HFFc6 (cell line): ENCODE results near the gene ECE1. TPM values are rescaled to one million over a fixed set of nuclear protein-coding genes. Genes with fewer than 3 reads are reported as not detected.

Experiments used
- DNase-seq: peaks from one replicate; pipeline ENCODE4 v3.0.0-alpha.2; 2018
- H3K27ac Mint-ChIP-seq: 2 replicates; pipeline ENCODE4 v1.8.0; 2020; ENCODE audit warnings: mild to moderate bottlenecking, mixed read lengths
- H3K27me3 Mint-ChIP-seq: 2 replicates; pipeline ENCODE4 v1.8.0; 2021; ENCODE audit warnings: mild to moderate bottlenecking, moderate library complexity, mixed read lengths; ENCODE audit not compliant: insufficient read depth
- H3K36me3 Mint-ChIP-seq: 2 replicates; pipeline ENCODE4 v1.8.0; 2021; ENCODE audit warnings: low read depth, mixed read lengths
- H3K4me1 Mint-ChIP-seq: 2 replicates; pipeline ENCODE4 v1.8.0; 2020; ENCODE audit warnings: low read depth, mixed read lengths
- H3K4me3 Mint-ChIP-seq: 2 replicates; pipeline ENCODE4 v1.8.0; 2020; ENCODE audit warnings: mild to moderate bottlenecking, moderate library complexity, mixed read lengths
- H3K9me3 Mint-ChIP-seq: 2 replicates; pipeline ENCODE4 v1.8.0; 2020; ENCODE audit warnings: mild to moderate bottlenecking, mixed read lengths
- total RNA-seq, 6 experiments: library from RNA; stranded (reverse); fragmentation: NEBNext Ultra II Directional; extraction: Animal tissue kit (Norgen Biotek cat#: 25700); gene quantifications; 2 replicates in 1 of 6; 3 replicates in 5 of 6; pipeline ENCODE4 v1.2.3, GENCODE V29; 2021
- TF ChIP-seq, protein P1 (sequence below): fragments of 200-600 bp; sonication (generic); IDR thresholded peaks from 2 replicates; pipeline ENCODE4 v1.5.0; 2021; ENCODE audit warnings: antibody characterized with exemption, mild to moderate bottlenecking

ECE1 gene
- total RNA-seq, 6 experiments from 2014 or later: 116 to 134 (median 124) TPM

- Mint-ChIP-seq H3K27ac (peak overlapping the region; percentile 71), H3K36me3 (no peaks in the 10 kb centered on the region), H3K4me3 (no peak overlapping the region), H3K27me3 (peaks cover 1% of the 10 kb centered on the region), H3K9me3 (no peaks in the 10 kb centered on the region), H3K4me1 (peaks cover 64% of the 10 kb centered on the region)
- TF ChIP-seq, protein P1, sequence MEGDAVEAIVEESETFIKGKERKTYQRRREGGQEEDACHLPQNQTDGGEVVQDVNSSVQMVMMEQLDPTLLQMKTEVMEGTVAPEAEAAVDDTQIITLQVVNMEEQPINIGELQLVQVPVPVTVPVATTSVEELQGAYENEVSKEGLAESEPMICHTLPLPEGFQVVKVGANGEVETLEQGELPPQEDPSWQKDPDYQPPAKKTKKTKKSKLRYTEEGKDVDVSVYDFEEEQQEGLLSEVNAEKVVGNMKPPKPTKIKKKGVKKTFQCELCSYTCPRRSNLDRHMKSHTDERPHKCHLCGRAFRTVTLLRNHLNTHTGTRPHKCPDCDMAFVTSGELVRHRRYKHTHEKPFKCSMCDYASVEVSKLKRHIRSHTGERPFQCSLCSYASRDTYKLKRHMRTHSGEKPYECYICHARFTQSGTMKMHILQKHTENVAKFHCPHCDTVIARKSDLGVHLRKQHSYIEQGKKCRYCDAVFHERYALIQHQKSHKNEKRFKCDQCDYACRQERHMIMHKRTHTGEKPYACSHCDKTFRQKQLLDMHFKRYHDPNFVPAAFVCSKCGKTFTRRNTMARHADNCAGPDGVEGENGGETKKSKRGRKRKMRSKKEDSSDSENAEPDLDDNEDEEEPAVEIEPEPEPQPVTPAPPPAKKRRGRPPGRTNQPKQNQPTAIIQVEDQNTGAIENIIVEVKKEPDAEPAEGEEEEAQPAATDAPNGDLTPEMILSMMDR: no peak
- DNase-seq: no peak
These were observed 47.2 kb upstream of the ECE1 start for GRCh38 chr1:21337454-21337927.

DNA sequence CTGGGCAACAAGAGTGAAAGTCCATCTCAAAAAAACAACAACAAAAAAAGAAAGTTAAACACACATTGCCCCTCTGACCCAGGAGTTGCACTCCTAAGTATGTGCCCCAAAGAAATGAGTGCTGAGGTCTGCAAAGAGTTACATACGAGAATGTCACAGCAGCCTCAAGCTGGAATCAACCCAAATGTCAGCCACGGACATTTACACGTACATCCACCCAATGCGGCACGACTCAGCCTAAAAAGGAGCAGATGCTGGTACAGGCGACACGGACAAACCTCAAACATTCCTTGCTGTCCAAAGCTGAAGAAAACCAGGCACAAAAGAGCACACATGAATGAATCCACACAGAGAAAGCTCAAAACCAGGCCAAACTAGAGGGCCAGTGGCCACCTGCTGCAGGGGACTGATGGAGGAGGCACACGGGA is 46.8 kb upstream of the ECE1 start:
- Mint-ChIP-seq H3K4me1 (peaks cover 62% of the 10 kb centered on the region), H3K9me3 (no peaks in the 10 kb centered on the region), H3K36me3 (no peaks in the 10 kb centered on the region), H3K4me3 (no peak overlapping the region), H3K27me3 (peaks cover 1% of the 10 kb centered on the region), H3K27ac (no peak overlapping the region; the same call in 1 of the 2 replicates)
- TF ChIP-seq, protein P1: no peak
- no peak for DNase-seq

GRCh38 chr1:21335750-21336224 is 45.5 kb upstream of the ECE1 start:
- DNase-seq: no peak
- Mint-ChIP-seq H3K36me3 (no peaks in the 10 kb centered on the region), H3K9me3 (no peaks in the 10 kb centered on the region), H3K4me1 (peaks cover 58% of the 10 kb centered on the region), H3K27me3 (peaks cover 1% of the 10 kb centered on the region), H3K27ac (peak overlapping the region; percentile 97; the same call in 1 of the 2 replicates), H3K4me3 (no peak overlapping the region)
- TF ChIP-seq, protein P1: no peak

DNA sequence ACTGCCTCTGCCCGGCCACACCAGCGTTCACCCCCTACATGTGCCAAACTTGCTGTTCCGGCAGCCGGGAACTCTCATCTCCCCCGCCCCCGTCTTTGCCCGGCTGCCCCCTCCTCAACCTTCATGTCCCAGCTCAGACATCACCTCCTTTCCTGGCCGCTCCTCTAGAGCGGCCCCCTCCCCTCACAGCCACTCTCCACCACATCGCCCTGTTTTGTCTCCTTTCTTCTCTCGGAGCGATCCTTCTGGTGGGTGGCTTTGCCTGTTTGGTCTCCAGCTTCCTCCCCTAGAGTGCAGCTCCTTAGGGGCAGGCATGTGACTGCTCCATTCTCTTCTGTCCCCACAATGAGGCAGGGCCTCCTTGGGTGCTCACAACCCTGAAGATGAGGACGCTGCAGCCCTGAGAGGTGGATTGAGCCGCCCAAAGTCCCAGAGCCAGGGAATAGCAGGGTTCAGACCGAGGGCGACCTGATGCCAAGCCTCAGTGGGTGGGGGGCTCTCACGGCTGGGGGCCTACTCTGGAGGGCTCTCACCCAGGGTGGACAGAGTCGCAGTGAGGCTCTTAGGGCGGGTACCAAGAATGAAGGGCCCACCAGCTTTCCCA is 44.9 kb upstream of the ECE1 start:
- DNase-seq: no peak
- Mint-ChIP-seq H3K4me1 (peaks cover 62% of the 10 kb centered on the region), H3K9me3 (no peaks in the 10 kb centered on the region), H3K36me3 (no peaks in the 10 kb centered on the region), H3K27ac (peak overlapping the region; percentile 97), H3K4me3 (peak overlapping the region; percentile 86), H3K27me3 (peaks cover 1% of the 10 kb centered on the region)
- TF ChIP-seq, protein P1: peak; percentile 6; the same call in 1 of the 2 replicates

DNA sequence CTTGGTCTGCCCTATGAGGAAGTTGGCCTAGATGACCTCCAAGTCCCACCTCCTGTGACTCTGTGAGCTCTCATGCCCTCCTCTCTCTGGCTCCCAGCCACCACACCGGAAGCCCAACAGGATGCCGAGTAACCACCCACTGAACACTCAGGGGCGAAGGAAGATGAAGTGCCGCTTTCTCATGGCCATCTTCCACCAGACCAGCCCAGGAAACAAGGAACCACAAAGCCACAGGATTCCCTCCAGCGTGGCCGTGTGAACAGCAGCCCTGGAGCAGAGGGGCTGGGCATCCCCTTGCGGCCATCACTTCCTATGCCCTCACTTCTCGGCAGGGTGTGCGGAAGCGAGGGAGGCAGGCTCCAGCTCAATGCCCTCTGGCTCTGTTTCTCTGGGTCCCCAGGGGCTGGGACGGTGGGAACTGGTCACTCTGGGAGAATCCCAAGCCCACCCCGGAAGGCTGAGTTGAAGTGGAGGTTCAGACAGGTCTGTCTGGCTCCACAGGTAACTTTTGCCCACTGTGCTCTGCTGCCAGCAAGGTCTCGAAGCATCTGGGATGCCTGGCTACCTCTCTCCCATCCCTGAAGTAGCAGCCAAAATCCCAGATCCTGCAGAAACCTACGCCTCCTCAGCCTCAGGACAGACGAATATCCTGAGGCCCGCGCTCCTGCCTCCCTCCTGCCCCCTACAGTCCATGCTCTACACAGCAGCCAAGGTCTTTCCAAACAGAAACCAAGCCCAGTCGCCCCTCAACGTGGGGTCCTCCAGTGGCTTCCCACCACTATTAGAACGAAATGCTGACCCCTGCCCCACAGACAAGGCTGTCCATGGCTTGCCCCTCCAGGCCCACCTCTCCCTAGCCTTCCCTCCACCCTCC is 44.2 kb upstream of the ECE1 start:
- peaks cover 1% of the 10 kb centered on the region for H3K27me3 Mint-ChIP-seq
- H3K4me1 Mint-ChIP-seq: peaks cover 66% of the 10 kb centered on the region
- H3K27ac Mint-ChIP-seq: peak overlapping the region; percentile 97
- no peaks in the 10 kb centered on the region for H3K36me3 Mint-ChIP-seq
- no peaks in the 10 kb centered on the region for H3K9me3 Mint-ChIP-seq
- DNase-seq: peak; percentile 85
- TF ChIP-seq, protein P1: peak; percentile 80
- peak overlapping the region; percentile 86 for H3K4me3 Mint-ChIP-seq
